Stimulated activated CD8-positive, alpha-beta memory T cell treated with anti-CD3 and anti-CD28 coated beads, Interleukin-2, amount 100 ng/mL, for 48 hours (primary cell): ENCODE data around the gene AP4E1.
"Not testable (repeated sequence)": the region's sequence is repeated elsewhere in the genome, so short reads cannot be mapped to it uniquely, and the experiment has no call there.

ENCODE experiments used
- DNase-seq, 2 donors: peaks; one replicate each; pipeline ENCODE4 v3.0.0-alpha.2; 2020; ENCODE audit warnings: low read depth in 2 of 2

AP4E1 gene

DNA sequence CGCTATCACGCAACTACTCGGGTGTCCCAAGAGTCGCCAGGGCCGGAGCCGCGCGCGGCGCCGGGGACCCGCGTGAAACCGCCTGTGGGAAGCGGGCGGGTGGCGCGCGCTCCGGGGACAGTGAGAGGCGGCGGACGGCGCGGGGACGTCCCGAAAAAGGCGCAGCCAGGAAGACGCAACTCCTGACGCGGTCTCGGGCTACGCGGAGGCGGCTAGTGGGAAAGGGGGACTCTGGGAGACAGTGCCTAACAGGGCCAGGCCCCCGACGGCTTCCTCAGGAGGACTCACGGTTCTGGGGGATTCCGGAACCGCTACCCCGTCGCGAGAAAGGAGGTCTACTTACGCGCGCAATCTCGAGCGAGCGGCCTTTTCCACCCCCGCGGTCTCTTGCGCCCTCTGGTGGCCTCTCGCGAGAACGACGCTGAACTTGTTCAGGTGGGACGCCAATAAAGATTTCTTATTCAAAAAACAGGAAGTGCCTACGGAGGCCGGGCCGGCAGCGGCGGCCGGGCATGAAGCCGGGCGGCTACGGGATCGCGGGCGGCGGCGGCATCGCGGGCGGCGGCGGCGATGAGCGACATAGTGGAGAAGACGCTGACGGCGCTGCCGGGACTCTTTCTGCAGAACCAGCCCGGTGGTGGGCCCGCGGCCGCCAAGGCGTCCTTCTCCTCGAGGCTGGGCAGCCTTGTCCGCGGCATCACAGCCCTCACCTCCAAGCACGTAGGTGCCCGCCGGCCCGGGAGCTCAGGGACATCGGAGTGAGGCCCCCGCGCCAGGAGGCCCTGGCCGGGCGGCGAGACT lies at the start of gene AP4E1:
TSS of gene AP4E1 (plus strand) at position 475 of the 801 bp plus-strand sequence. CDS start at position 571, 96 bp downstream.
- DNase-seq: peak; percentile 87

DNA sequence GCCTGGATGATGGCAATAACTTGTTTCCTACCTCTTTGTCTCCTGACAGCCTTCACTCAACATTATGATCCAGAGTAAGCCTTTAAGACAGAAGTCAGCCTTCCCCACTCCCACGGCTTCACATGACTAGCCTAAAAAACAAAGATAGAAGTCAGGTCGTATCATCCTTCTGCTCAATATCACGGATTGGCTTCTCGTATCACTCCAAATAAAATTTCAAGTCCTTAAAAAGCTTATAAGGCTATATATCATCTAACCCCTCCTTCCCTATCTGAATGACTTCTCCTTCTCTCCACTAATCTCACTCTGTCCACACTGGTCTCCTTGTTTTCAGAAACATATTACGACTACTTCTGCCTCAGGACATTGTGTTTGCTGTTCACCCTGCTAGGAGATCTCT lies 47.7 kb upstream of the AP4E1 start:
- DNase-seq: no peak

DNA sequence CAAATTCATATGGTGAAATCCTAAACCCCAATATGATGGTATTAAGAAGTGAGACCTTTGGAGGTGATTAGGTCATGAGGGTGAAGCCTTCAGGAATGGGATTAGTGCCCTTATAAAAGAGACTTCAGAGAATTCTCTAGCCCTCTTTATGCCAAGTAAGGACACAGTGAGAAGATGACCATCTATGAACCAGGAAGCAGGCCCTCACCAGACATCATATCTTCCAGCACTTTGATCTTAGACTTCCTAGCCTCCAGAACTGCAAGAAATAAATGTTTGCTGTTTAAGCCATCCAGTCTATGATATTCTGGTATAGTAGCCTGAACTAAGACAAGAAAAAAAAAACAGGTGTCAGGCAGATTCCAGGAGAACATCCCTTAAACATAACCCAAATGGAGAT lies 45.9 kb upstream of the AP4E1 start:
- no peak for DNase-seq

DNA sequence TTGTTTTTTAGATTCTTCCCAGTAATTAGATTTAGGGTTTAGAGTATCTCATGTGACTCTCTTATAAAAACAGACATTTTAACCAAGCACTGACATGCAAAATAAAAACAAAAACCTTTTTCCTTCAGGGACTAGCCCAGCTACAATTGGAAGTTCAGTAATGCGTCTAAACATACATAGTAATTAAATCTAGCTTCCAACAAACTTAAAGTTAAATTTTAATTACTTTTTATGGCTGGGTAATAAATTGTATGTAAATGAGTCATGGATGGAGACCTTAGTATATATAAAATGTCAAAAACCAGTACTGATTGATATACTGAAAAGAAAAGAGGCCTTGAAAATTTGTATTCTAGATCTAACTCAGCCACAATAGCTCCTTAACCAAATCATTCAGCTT lies 43.6 kb upstream of the AP4E1 start:
- no peak for DNase-seq

DNA sequence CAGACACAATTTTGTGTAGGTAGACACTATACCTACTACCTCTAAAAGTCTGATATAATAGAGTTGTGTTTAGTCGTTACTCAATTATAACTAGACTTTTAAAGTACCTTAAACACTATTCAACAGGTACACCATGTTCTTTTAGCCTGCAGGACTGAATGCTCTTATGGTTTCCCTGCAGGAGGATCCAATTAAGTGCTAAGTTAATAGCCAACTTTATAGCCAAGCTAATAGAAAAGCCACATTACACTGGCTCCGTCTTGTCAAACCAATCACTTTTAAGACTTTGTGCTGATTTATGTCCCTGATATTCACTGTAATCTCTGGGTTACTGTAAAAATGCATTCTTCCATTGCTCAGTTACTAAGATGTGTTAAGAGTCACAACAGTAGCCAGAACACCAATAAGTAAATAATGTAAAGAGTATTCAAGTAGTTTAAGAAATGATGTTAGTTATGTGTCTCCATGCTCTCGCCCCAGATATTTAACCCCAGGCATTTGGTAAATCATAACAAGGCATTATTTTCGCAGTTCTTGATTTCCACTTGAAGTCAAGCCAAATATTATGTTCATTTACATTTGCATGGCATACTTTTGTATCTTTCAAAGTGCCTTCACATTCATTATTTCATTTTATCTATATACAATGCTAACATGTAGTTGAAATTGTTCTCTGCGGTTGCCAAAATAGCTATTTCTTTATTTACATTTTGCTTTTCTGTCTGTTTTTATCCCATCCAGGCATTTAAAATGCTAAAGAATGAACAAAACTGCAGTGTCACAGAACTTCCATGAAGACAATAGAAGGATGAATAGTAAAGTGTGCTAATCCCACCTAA lies 42.7 kb upstream of the AP4E1 start:
- DNase-seq: no peak

DNA sequence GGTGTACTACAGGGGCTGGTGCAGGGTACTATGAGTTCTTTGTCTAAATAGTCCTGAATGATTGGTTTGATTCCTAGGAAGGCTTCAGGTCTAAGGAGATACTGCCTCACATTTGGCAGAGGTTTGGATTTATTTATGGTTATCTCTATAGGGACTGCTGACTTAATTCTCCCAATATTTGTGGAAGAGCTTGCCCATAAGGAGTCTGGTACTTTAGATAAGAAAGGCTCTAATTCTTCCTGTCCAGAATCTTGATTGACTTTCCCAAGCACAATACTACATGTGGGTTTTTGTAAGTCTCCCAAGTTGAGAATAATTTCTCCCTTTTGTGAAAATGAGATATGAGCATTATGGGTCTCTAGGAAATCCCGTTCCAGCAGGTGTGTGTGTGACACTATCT lies 36.7 kb upstream of the AP4E1 start:
- no peak for DNase-seq

DNA sequence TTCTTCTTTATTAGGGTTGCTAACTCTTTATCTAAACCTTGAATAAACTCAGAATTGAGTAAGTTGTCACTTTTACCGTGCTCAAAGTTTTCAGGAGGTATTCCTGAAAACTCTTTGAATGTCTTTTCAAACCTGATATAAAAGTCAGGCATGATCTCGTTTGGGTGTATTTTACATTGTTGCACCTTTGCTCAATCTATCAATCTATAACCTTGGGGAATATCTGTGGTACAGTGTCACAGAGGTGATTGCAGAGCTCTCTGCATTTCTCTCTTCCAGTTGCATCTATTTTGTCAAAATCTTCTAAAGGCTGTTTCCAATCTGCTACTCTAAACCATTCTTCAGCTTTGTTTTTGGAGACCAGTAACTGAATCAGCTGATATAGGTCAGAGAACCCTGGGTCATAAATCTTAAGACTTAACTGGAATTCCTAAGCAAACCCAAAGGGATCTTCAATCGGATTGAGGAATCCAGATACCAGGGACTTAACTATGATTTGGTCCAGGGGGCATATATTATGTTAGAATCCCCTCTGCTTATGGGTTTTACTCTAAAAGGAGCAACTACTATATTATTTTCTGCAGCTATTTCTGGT lies 35.6 kb upstream of the AP4E1 start:
- no peak for DNase-seq

DNA sequence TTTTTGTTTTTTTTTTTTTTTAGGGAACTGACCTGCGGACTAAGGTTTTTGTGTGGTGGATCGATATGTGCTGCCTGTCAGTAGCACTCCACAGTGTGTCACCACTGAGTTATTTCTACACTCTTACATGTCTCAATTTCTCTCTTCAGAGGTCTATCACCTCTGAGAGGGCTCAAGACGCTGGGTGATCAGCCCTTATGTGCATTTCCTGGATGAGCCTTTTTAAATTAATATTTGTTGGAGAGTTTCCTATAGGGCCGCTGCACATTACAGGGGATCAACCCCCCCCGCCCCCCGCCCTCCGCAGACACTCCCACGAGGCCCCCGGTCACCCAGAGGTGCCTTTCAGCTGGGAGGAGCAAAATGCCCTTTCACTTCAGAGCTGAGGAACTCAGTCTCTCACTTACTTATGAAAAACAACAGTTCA lies 34.5 kb upstream of the AP4E1 start:
- DNase-seq: no peak

DNA sequence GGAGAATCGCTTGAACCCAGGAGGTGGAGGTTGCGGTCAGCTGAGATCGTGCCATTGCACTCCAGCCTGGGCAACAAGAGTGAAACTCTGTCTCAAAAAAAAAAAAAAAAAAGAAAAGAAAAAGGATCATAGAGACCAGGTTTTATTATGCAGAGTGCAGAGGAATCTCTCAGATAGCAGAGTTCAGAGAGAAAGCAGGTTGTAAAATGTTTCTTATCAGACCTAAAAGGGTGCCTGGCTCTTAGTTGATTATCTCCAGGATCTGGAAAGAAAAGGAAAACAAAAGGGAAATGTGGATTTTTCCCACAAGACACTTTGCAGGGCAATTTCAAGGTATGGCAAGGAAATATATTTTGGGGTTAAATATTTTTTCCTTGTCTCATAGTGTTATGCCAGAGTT lies 33.2 kb upstream of the AP4E1 start:
- DNase-seq: not testable (repeated sequence)

DNA sequence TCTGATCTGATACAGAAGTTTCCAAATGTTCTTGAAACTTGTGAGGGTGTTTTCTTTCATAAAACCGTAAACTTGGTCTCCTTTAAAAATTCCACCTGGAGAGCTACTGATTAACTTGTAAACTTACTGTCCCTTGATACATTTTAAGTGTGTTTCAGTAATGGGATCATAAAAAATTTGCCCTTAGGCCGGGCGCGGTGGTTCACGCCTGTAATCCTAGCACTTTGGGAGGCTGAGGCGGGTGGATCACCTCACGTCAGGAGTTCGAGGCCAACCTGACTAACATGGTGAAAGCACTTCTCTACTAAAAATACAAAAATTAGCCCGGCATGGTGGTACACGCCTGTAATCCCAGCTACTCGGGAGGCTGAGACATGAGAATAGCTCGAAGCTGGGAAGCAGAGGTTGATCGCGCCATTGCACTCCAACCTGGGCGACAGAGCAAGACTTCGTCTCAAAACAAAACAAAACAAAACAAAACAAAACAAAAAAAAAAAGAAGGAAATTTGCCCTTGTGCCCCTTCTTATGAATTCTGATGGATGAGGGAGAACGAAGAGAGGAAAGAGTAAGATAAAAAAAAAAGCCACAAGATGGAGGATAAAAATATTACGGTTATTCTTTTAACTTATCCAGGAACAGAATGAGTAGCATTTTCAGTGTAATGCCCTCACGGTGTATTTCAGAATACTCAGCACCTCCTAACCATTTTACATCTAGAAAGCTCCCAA lies 32.1 kb upstream of the AP4E1 start:
- DNase-seq: no peak

DNA sequence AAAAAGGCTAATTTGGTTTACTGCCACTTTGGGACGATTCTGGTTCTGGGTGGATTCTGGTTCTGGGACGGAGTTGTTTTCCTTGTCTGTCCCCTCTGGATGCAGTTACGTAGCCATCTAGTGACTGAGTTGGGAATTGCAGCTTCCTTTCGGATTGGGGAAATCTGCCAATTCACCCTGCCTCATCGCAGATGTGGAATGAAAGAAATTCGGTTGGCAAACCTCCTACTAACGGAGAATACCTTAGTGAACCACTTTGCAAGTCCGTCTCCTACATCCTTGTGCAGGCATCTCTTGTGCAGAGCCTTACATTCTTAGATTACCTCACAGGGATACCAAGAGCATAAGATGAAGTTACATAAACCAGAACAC lies 31.5 kb upstream of the AP4E1 start:
- peak in 1 of 2 donors; percentile 37 for DNase-seq

DNA sequence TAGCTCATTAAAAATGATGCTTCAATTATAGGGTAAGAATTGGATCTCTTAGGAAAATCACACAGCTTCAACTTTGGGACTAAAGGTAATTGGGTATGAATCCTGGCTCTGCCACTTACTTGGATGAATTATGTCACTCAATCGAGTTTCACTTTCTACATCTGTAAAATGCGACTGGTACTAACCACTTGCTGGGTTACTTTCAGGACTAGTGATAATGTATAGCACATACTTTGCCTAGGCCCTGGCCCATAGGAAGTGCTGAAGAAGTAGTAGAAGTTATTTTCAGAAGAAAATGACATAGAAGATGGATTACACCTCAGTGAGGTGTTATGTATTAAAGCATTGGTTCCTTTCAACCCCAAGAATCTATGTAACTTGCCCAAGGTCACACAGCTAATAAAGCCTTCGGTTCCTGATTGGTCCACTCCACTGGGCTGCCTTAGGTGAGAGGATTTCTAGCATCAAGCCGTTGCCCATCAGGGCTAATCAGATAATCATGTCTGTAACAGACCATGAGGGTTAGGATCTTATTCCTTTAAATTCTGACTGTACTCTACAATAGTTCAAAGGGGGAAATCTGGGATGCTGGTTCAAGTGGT lies 29.4 kb upstream of the AP4E1 start:
- DNase-seq: no peak

DNA sequence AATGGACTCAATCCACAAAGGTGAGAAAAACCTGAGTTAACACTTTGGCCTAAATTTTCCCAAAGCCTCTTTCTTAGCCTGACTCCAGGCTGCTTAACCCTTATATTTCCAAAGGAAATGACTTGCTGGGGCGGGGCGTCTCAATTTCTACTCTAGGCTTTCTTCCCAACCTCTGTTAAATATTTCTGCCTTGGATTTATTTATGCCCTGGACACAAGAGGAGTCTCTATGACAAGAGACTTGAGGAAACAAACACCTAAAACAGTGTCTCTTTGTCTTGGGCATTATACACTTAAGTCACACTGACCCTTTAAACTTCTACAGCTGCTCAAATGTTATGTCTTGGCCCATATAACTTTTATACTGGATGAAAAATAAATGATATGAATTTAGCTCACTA lies 28.3 kb upstream of the AP4E1 start:
- no peak for DNase-seq

DNA sequence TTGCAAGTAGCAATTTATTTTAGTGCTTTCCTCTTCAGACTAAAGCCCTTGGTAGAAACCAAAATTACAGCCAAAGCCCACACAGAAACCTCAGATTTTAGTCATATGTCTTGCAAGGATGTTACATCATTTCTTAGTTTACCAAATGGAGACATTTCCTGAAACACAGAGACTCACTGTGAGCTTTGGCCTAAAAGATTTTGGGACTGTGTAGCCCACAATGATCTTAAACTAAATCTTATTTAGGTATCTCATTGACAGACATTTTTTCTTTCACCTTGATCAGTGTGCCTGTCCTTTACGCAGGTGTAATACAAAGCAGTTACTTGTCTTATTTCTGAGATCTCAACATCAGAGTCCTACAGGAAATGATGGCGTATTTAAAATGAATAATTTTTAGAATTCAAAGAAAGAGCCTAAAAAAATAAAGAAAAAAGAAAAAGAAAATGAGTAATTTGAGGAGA lies 27.8 kb upstream of the AP4E1 start:
- no peak for DNase-seq

DNA sequence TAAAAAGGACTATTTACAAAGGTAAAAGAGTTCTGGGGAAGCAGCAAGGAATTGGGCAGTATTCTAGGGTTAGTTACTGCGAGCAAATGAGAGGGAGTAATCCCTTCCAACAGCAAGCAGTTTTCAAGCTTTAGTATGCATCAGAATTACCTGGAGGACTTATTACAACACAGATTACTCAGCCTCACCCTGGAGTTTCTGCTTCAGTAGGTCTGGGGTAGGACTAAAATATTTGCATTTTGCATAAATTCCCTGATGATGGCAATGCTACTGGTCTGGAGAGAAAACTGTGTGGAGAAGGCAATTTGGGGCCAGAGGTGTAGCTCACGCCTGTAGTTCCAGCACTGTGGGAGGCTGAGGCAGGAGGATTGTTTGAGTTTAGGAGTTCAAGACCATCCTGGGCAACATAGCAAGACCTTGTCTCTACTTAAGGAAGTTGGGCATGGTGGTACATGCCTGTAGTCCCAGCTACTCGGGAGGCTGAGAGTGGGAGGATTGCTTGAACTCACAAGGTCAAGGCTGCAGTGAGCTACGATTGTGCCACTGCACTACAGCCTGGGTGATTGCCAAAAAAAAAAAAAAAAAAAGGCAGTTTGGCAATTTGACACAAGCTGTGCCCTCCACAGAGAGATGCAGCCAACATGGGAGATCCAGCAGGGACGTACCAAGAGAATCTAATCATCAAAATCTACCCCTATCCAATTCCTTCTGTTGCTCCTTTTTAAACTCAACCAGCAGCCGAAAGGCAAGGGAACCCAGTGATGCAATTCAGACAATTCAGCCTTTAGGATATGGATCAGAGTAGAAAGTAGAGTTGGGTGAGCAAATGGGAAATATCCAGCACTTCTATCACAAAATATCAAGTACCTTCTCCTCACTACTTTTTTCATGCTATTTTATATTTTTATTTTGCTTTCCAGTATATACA lies 27.1 kb upstream of the AP4E1 start:
- DNase-seq: no peak

DNA sequence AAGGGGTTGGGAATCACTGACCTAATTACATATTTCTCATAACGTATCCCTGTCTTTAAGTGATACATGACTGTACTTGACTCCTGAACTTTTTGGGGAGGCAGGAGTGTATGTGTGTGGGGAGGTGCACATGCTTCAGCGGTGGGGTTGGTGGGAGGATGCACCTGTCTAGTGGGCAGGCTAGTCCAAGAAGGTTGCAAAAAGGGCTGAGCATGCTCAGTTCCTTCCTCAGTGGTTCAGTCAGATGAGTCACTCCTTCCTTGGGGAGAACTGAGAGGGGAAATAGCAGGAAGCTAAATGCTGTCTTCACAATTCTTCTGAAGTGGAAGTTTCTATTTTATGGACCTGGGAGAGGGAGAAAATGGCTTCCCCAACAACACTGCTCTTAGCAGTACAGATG lies 24.6 kb upstream of the AP4E1 start:
- DNase-seq: no peak

DNA sequence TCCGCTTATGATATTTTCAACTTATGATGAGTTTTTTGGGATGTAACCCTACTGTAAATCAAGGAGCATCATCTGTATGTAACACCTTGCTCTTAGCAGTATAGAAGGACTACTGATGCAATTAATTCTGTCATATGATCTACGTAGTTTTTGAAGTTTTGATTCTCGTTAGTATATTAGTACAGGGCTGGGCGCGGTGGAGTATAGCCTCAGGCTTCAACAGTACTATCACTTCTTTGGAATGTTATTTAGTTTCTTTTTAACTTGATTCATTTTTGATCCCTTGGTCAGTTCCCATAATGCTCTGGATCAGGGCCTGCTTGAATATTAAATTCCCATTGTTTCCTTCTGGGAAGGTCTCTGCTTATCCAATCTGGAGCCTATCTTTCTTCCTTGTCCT lies 23.9 kb upstream of the AP4E1 start:
- no peak for DNase-seq

DNA sequence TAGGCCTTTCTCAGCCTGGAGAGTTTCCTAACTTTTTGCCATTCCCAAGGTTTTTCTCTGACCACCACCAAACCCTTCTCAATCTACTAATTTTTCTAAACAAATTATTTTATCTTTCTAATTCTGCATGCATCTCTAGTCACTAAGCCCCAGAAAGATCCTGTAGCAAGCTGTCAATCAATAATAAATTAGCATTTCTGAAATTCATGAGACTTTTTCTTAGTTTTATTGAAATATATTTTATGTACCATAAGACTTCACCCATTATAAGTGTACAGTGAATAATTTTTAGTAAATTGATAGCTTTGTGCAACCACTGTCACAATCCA lies 22.4 kb upstream of the AP4E1 start:
- no peak for DNase-seq

DNA sequence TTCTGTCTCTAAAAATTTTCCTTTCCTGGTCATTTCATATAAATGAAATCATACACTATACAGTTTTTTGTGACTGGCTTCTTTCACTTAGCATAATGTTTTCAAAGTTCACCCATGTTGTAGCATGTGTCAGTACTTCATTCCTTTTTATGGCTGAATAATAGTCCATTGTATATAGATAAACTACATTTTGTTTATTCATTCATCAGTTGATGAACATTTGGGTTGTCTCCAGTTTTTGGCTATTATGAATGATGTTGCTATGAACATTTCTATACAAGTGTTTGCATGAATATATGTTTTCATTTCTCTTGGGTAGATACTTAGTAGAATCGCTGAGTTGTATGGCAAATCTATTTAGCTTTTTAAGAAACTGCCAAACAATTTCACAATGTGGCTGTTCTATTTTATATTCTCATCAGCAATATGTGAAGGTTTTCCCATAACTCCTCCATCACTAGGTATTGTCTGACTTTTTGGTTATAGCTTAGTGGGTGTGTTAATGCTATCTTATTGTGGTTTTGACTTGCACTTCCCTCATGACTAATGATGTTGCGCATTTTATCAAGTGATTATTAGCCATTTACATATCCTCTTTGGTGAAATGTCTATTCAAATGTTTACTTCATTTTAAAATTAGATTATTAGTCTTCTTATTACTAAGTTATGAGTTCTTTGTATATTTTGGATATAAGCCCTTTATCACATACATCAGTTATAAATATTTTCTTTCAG lies 21.7 kb upstream of the AP4E1 start:
- DNase-seq: no peak

DNA sequence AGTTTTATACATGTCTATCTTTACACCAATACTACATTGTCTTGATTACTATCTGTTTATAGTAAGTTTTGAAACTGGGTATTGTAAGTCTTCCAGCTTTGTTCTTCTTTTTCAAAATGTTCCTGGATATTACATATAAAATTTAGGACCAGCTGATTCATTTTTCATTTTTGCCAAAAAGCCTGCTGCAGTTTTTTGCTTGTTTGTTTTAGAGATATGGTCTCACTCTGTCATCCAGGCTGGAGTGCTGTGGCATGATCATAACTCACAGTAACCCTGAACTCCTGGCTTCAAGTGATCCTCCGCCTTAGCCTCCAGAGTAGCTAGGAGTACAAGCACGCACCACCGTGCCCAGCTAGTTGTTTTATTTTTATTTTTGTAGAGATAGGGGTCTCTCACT lies 20.4 kb upstream of the AP4E1 start:
- DNase-seq: no peak
